DMS53 treated with DMSO at 0.1 percent for 48 hours (cell line): ENCODE measurements around the gene CD84.
"Not testable (repeated sequence)": the region's sequence is repeated elsewhere in the genome, so short reads cannot be mapped to it uniquely, and the experiment has no call there.

ENCODE experiments used
- DNase-seq: peaks from one replicate; lab custom pipeline; 2025; ENCODE audit not compliant: unreplicated experiment; lab: John Stamatoyannopoulos, UW

The CD84 gene

DNA sequence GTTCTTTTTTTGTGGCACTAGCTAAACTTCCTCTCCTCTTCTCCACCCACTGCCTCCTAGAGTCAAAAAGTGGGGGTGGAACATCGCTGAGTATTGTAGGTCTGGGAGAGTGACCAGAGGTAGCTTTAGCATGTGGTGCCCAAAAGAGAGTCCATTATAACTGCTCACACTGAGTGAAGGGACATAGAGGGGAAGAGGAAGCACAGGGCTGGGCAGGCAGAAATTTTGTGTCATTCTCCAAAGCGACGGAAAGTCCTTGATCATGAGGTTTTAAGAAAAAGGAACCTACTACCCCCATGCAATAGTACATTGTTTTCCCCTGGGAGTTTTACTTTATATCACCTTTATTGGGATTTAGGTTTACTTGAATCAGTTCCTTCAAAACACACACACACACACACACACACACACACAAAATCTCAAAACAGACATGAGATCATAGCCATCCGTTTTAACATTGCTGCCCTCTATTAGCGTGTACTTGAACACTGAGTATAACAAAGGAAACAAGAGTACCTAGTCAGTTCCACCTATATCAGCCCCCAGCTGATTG is 4.1 kb downstream of the CD84 start:
- DNase-seq, result no peak

- no peak for DNase-seq
Observed at GRCh38 chr1:160570840-160571239, 8.5 kb downstream of the CD84 start.

DNA sequence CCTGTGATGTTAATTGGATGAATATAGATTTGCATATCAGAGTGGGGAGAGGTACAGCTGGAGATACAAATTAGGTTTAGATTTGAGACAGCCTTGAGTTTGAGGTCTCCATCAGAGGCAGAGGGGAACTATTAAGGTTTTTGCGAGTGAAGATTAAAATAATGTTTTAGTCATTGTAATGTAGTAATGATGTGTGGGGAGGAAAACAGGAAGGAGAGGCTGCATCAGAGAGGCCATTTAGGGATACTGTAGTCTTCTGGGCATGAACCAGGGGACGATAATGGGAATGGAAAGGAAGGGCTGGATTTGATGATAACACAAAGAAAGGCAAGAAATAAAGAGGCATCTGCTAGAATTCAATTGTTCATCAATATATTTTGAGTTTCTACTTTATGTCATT is 9.5 kb downstream of the CD84 start:
- no peak for DNase-seq

DNA sequence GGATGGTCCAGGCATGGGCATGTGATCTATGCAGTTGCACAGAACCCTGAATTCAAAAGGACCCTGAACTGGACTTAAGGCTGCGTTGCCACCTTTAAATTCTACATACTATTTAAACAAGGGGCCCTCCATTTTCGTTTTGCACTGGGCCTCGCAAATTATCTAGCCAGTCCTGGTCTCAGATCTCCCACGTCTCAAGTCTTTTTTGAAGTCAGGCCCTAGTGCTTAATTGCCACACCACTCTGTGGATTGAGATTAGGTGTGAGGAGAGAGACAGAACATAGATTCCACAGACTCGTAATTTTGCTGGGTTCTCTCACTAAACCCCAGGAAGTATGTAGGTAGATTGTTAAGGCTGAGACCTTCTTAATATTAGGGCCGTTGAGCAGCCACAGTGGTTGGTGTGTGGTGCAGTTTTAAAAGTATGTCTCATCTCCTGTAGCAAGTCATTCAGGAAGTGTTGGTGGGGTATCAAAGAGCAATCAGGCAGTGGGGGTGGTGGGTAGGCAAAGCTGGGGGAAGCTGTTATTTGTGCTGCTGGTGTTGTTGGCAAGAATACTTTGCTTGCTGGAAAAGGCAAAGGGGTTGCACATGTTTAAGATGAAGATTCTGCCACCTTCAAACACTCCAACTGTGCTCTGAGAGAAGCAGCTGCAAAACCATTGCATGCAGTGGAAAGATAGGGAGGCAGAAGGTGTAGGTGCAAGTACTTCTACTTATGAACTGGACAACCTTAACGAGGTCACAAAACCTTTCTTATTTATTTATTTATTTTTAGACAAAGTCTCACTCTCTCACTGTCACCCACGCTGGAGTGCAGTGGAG is 11.2 kb downstream of the CD84 start:
- no peak for DNase-seq

- DNase-seq, result no peak
Observed at GRCh38 chr1:160567341-160567740, 12.0 kb downstream of the CD84 start.

- no peak for DNase-seq
Observed at GRCh38 chr1:160565564-160565963, 13.7 kb downstream of the CD84 start.

DNA sequence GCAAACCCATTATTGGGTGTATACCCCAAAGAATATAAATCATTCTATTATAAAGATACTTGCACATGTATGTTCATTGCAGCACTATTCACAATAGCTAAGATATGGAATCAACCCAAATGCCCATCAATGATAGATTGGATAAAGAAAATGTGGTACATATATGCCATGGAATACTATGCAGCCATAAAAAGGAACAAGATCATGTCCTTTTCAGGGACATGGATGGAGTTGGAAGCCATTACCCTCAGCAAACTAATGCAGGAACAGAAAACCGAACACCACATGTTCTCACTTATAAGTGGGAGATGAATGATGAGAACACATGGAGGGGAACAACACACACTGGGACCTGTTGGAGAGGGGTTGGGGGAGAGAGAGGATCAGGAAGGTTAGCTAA is 16.1 kb downstream of the CD84 start:
- DNase-seq, result not testable (repeated sequence)

- DNase-seq, result not testable (repeated sequence)
Observed at GRCh38 chr1:160562745-160563144, 16.6 kb downstream of the CD84 start.

- DNase-seq, result no peak
Observed at GRCh38 chr1:160560806-160561205, 18.5 kb downstream of the CD84 start.

DNA sequence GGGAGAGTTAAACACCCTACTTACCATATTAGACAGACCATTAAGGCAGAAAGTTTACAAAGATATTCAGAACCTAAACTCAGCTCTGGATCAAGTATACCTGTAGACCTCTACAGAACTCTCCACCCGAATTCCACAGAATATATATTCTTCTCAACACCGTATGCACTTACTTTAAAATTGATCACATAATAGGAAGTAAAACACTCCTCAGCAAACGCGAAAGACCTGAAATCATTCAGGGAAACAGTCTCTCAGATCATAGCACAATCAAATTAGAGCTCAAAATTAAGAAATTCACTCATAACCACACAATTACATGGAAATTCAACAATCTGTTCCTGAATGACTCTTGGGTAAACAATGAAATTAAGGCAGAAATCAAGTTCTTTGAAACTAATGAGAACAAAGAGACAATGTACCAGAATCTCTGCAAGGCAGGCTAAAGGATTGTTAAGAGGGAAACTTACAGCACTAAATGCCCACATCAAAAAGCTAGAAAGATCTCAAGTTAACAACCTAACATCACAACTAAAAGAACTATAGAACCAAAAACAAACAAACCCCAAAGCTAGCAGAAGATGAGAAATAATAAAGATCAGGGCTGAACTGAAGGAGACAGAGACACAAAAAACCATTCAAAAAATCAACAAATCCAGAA is 19.1 kb downstream of the CD84 start:
- DNase-seq, result no peak

DNA sequence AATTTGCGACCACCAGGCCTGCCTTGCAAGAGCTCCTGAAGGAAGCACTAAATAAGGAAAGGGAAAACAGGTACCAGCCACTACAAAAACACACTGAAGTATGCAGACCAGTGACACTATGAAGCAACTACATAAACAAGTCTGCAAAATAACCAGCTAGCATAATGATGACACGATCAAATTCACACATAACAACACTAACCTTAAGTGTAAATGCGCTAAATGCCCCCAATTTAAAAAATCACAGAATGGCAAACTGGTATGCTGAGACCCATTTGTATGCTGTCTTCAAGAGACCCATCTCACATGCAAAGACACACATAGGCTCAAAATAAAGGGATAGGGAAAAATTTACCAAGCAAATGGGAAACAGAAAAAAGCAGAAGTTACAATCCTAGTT is 19.9 kb downstream of the CD84 start:
- DNase-seq, result not testable (repeated sequence)

GRCh38 chr1:160558660-160559380 is 20.5 kb downstream of the CD84 start:
- no peak for DNase-seq

DNA sequence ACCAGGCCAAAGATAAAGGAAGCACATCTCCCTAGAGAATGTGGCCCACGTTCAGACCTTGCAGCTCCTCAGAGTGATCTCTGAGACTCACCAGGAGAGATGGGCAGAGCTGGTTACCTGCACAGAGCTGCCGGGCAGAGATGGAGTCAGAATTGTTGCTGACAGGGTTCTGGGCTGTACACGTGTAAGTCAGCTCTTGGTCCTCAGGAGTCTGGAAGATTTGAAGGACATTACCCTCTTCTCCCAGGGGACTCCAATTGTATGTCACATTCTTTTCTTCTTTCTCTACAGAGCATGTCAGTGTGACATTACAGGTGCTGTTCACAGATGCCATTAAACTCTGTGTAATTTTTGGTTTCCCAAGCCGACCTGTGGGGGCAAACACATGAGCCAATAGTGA is 25.5 kb downstream of the CD84 start:
- DNase-seq, result no peak

DNA sequence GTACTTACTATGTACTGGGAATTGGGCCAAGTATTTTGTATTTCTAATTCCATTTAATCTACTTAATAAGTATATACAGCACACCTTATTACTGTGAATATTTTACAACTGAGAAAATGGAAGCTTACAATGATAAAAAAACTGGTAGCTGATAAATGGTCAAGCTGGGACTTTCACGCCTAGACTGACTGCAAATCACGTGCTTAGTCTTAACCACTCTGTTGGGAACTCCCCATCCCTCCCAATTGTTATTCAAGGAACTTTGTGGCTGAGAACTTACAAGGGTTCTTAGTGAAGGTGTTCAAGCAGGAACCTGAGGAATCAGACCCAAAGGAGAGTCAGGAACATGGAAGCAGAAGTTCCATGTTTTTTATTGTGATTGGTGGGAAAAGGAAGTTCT is 26.9 kb downstream of the CD84 start:
- DNase-seq, result no peak

DNA sequence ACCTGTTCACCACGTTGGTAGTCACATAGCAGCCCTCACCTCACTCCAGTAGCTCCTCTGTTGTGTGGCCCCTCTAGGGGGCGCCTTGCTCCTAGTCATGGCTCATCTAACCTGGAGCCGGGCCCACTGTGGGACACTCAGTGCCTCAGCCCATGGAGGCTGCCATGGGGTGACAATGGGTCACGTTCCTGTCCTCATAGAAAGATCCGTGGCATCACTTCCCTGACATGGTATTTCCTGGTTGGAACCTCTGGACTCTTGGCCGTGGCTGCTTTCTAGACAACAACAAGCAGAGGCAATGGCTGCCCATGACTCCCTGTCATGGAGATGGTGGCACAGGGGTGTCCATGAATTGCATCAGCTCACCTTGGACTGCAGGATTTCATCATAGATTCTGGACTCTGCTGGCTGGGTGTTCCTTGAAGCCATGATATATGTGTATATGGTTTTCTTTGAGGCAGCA is 28.7 kb downstream of the CD84 start:
- DNase-seq, result no peak

GRCh38 chr1:160549665-160550006 is 29.7 kb downstream of the CD84 start:
- no peak for DNase-seq

DNA sequence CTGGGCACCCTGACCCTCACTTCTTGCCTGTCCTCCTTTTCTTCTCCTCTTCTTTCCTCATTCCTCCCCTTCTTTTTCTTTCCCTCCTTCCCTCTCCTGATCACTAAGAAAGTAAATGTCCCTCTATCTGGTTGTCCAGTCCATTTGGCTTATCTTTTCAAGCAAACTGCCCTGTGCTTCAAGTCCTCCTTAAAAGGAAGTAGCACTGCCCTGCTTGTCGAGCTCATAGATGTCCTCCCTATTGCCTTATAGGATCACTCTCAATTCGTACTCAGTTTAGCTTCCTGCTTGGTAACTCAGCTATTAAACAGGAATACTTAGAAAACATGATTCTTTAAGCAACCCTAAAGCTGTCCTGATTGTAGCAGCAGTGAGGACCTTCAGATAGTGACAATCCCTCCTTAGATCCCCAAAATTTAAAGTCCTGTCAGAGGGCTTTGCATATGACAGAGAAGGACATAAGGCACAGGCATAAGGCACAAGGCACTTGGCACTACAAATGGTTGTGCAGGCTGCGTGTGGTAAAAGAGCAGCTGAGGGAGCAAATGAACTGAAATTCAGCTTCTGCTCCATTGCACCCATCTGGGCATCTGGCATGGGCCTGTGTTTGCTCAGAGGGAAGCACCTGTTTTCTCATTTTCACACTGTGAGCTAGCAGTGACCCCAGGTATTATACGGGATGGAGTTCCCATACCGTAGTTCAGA is 30.2 kb downstream of the CD84 start:
- peak; percentile 19 for DNase-seq

GRCh38 chr1:160548183-160548582 is 31.1 kb downstream of the CD84 start:
- DNase-seq, result no peak

DNA sequence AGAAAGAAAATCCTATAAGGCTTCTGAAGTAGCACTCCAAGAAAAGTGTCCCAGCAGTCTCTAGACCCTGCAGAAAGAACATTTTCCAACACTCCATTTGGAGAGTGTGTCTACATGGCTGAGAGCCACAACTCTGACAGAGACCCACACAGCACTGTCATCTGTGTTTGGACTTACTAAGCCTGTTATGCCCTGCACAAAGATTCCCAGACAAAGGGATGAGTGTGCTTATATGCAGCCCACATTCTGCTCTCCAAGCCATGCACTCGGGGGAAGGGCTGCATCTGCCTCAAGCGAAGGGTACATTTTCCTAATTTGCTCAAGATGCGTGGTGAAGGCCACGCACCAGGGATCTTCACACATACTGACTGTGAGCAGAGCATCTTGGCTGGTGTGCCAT is 31.9 kb downstream of the CD84 start:
- no peak for DNase-seq

GRCh38 chr1:160546942-160547341 is 32.4 kb downstream of the CD84 start:
- no peak for DNase-seq

GRCh38 chr1:160544647-160545046 is 34.6 kb downstream of the CD84 start:
- DNase-seq, result peak; percentile 10
